Calu3 (cell line): ENCODE measurements around the gene TSNAX. TPM values are rescaled to one million over a fixed set of nuclear protein-coding genes. Genes with fewer than 3 reads are reported as not detected.

Source experiments
- BruUV-seq: library from RNA; stranded (reverse); fragments of 400-500 nt; replicated peaks from 2 replicates; lab custom pipeline; 2021; lab: Mats Ljungman, UMichigan
- CTCF ChIA-PET: fragments of 300-600 bp; sonication (Branson Sonifier 250); formaldehyde crosslinking; loops from one replicate; lab custom pipeline; 2022; ENCODE audit warnings: antibody characterized with exemption; lab: Charles Lee
- DNase-seq: peaks from one replicate; pipeline ENCODE4 v3.0.0; 2022
- H3K27ac Mint-ChIP-seq: one replicate; pipeline ENCODE4 v1.8.0; 2022; ENCODE audit warnings: mixed read lengths; ENCODE audit not compliant: unreplicated experiment
- H3K27me3 Mint-ChIP-seq: one replicate; pipeline ENCODE4 v1.8.0; 2022; ENCODE audit warnings: mixed read lengths; ENCODE audit not compliant: unreplicated experiment
- H3K36me3 Mint-ChIP-seq: one replicate; pipeline ENCODE4 v1.8.0; 2022; ENCODE audit warnings: mild to moderate bottlenecking, moderate library complexity, mixed read lengths; ENCODE audit not compliant: insufficient read depth, unreplicated experiment
- H3K4me1 Mint-ChIP-seq: one replicate; pipeline ENCODE4 v1.8.0; 2022; ENCODE audit warnings: mild to moderate bottlenecking, low read depth, mixed read lengths; ENCODE audit not compliant: unreplicated experiment
- H3K4me3 Mint-ChIP-seq: one replicate; pipeline ENCODE4 v1.8.0; 2022; ENCODE audit warnings: mild to moderate bottlenecking, low read depth, moderate library complexity, mixed read lengths; ENCODE audit not compliant: unreplicated experiment
- H3K9me3 Mint-ChIP-seq: one replicate; pipeline ENCODE4 v1.8.0; 2022; ENCODE audit warnings: low read depth, mixed read lengths; ENCODE audit not compliant: unreplicated experiment
- CTCF ChIP-seq: fragments of 200-600 bp; IDR thresholded peaks from one replicate; pipeline ENCODE4 v1.8.0; 2022; ENCODE audit warnings: antibody characterized with exemption; ENCODE audit not compliant: unreplicated experiment
- intact Hi-C: fragments of 100-400 bp; cut with micrococcal nuclease; formaldehyde crosslinking; loops from one replicate; pipeline ENCODE4 v1.10.0; 2022; ENCODE audit not compliant: unreplicated experiment
- total RNA-seq: library from RNA; stranded (reverse); gene quantifications from 2 replicates; pipeline ENCODE4 v1.2.3, GENCODE V29; 2022

The TSNAX gene
- total RNA-seq, 1 experiment from 2014 or later: 55.5 TPM

- no peaks in the 10 kb centered on the region for H3K9me3 Mint-ChIP-seq
- TF ChIP-seq CTCF: no peak
- BruUV-seq: no TSS peak
- H3K4me3 Mint-ChIP-seq: no peak overlapping the region
- CTCF ChIA-PET: no interaction called here
- DNase-seq: no peak
- no peaks in the 10 kb centered on the region for H3K4me1 Mint-ChIP-seq
- H3K36me3 Mint-ChIP-seq: no peaks in the 10 kb centered on the region
- H3K27ac Mint-ChIP-seq: no peak overlapping the region
- intact Hi-C loops: no loop called here
- H3K27me3 Mint-ChIP-seq: peaks cover 77% of the 10 kb centered on the region
These were observed 84.1 kb downstream of the TSNAX start for GRCh38 chr1:231612393-231613089.

- no peak overlapping the region for H3K4me3 Mint-ChIP-seq
- H3K36me3 Mint-ChIP-seq: no peaks in the 10 kb centered on the region
- TF ChIP-seq CTCF: no peak
- H3K27me3 Mint-ChIP-seq: peaks cover 89% of the 10 kb centered on the region
- H3K9me3 Mint-ChIP-seq: no peaks in the 10 kb centered on the region
- intact Hi-C loops: no loop called here
- no peak for DNase-seq
- no peak overlapping the region for H3K27ac Mint-ChIP-seq
- CTCF ChIA-PET: no interaction called here
- BruUV-seq: no TSS peak
- H3K4me1 Mint-ChIP-seq: no peaks in the 10 kb centered on the region
These were observed 85.2 kb downstream of the TSNAX start for GRCh38 chr1:231613419-231614349.

Other genes starting within 250 kb of the TSNAX start
- 24.5 and 26.2 TPM in 2 replicates for gene EXOC8, start 190.8 kb upstream of the TSNAX start, total RNA-seq
- 17.4 and 19.7 TPM in 2 replicates for gene SPRTN, start 190.4 kb upstream of the TSNAX start, total RNA-seq
- 33.3 and 34.9 TPM in 2 replicates for gene EGLN1, start 106.4 kb upstream of the TSNAX start, total RNA-seq
- gene DISC1, start 98.1 kb downstream of the TSNAX start, total RNA-seq: 6.6 and 9.8 TPM in 2 replicates